Epithelial cell of prostate (primary cell): ENCODE measurements around the gene INPP5E.
"Not testable (repeated sequence)": the region's sequence is repeated elsewhere in the genome, so short reads cannot be mapped to it uniquely, and the experiment has no call there.

ENCODE experiments used
- DNase-seq: peaks from one replicate; pipeline ENCODE4 v3.0.0-alpha.2; 2011; ENCODE audit warnings: low read depth, low spot score
- H3K27ac ChIP-seq: fragments of 450-650 bp; 2 replicates; pipeline ENCODE4 v1.5.1; 2017; ENCODE audit warnings: mild to moderate bottlenecking

INPP5E gene

GRCh38 chr9:136432591-136432990 is 7.1 kb downstream of the INPP5E start:
- DNase-seq = no peak
- H3K27ac ChIP-seq = no peak overlapping the region

GRCh38 chr9:136431782-136432350 is 7.8 kb downstream of the INPP5E start:
- no peak for DNase-seq
- H3K27ac ChIP-seq = no peak overlapping the region

- DNase-seq = no peak
- H3K27ac ChIP-seq = no peak overlapping the region
Observed at GRCh38 chr9:136430588-136431234, 8.9 kb downstream of the INPP5E start.

GRCh38 chr9:136429683-136430491 is 9.8 kb downstream of the INPP5E start:
- no peak for DNase-seq
- no peak overlapping the region for H3K27ac ChIP-seq

- no peak for DNase-seq
- no peak overlapping the region for H3K27ac ChIP-seq
Observed at GRCh38 chr9:136429075-136429628, 10.5 kb downstream of the INPP5E start.

GRCh38 chr9:136426787-136427186 is 12.9 kb downstream of the INPP5E start:
- H3K27ac ChIP-seq = no peak overlapping the region
- no peak for DNase-seq

- not testable (repeated sequence) for DNase-seq, H3K27ac ChIP-seq
Observed at GRCh38 chr9:136425367-136425766, 14.3 kb downstream of the INPP5E start.

GRCh38 chr9:136424750-136425362 is 14.8 kb downstream of the INPP5E start:
- no peak overlapping the region for H3K27ac ChIP-seq
- no peak for DNase-seq

- no peak for DNase-seq
Observed at GRCh38 chr9:136423432-136424146, 16.1 kb downstream of the INPP5E start.

GRCh38 chr9:136422876-136423275 is 16.8 kb downstream of the INPP5E start:
- no peak for DNase-seq
- H3K27ac ChIP-seq = no peak overlapping the region

More at GRCh38 chr9:136423432-136424146, 16.1 kb downstream of the INPP5E start:
- H3K27ac ChIP-seq = no peak overlapping the region

- H3K27ac ChIP-seq = no peak overlapping the region
- DNase-seq = no peak
Observed at GRCh38 chr9:136421791-136422190, 17.9 kb downstream of the INPP5E start.

- H3K27ac ChIP-seq = no peak overlapping the region
- DNase-seq = no peak
Observed at GRCh38 chr9:136419092-136419420, 20.6 kb downstream of the INPP5E start.

GRCh38 chr9:136418182-136419091 is 21.2 kb downstream of the INPP5E start:
- DNase-seq = no peak
- no peak overlapping the region for H3K27ac ChIP-seq

- no peak for DNase-seq
- no peak overlapping the region for H3K27ac ChIP-seq
Observed at GRCh38 chr9:136416914-136417313, 22.7 kb downstream of the INPP5E start.

GRCh38 chr9:136416427-136416826 is 23.2 kb downstream of the INPP5E start:
- DNase-seq = no peak
- H3K27ac ChIP-seq = no peak overlapping the region

- no peak for DNase-seq
- no peak overlapping the region for H3K27ac ChIP-seq
Observed at GRCh38 chr9:136412962-136413361, 26.7 kb downstream of the INPP5E start.

- peak overlapping the region; percentile 59 for H3K27ac ChIP-seq
- no peak for DNase-seq
Observed at GRCh38 chr9:136411378-136411777, 28.3 kb downstream of the INPP5E start.

- DNase-seq = peak; percentile 22
- peak within 1 kb of the TSS; percentile 59 for H3K27ac ChIP-seq
Observed at GRCh38 chr9:136410500-136411287, 29.0 kb downstream of the INPP5E start, which contains the start of the genes ENTR1 and PMPCA. Gene ENTR1, minus strand, starts transcription at chr9:136410614. Its CDS starts 217 bp downstream, at chr9:136410397. Gene PMPCA, plus strand, starts transcription at chr9:136410658. Its CDS starts 11 bp downstream, at chr9:136410669.
